NCI-H2227 (cell line): Measurements from ENCODE around the gene SLC12A1.

Source experiments
- DNase-seq: peaks from one replicate; lab custom pipeline; 2025; ENCODE audit not compliant: unreplicated experiment; lab: John Stamatoyannopoulos, UW

Gene SLC12A1

GRCh38 chr15:48242015-48242414 is 35.9 kb downstream of the SLC12A1 start:
- DNase-seq = no peak

- no peak for DNase-seq
Observed at GRCh38 chr15:48242535-48242934, 36.4 kb downstream of the SLC12A1 start.

GRCh38 chr15:48244921-48245320 is 38.8 kb downstream of the SLC12A1 start:
- no peak for DNase-seq

- no peak for DNase-seq
Observed at GRCh38 chr15:48248414-48248813, 42.3 kb downstream of the SLC12A1 start.

DNA sequence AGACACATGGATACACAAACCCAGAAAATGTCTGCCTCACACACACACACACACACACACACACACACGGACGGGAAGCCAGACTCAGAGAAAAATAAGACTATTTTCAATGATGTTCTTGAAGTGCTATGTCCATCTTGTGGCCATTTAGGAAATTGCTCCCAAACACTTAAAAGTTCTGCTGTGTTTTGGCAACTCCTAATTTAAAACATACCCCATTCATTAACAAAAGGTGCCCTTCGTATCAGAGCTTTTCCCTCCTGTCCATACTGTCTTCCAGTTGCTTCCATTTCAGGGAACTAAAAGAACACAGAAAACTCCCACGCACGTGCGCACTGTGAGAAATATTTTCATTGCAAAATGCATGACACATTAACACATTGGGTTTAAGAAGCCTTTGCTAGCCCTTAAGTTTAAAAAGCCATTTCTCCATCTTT is 44.6 kb downstream of the SLC12A1 start:
- peak; percentile 78 for DNase-seq

- DNase-seq = no peak
Observed at GRCh38 chr15:48253172-48253571, 47.1 kb downstream of the SLC12A1 start.

GRCh38 chr15:48265135-48265534 is 59.0 kb downstream of the SLC12A1 start:
- DNase-seq = no peak

DNA sequence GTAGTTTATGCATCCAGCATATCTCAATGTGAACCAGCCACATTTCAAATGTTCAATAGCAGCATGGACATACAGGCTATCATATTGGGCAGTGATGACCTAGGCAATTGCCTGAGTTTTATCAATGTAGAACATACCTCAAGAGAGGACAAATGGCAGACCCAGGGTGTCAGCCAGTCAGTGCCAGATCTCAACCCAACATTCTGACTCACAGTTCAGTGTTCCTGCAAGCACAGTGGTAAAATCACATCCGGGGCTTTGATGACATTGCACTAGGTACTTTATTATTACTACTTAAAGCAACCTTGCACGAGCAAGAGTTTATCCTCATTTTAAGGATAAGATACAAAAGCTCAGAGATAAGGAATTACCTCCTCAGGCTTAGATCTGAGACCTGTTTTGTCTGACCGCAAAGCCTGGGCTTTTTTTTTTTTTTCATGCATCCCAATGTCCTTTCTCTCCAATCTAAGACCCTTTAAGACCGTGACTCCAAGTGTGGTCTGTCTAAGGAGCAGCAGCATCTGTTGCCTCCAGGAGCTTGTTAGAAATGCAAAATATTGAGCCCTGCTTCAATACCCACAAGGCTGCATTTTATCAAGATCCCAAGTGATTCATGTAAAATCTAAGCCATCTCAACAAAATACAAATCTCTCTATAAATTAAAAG is 60.1 kb downstream of the SLC12A1 start:
- DNase-seq = peak; percentile 18

GRCh38 chr15:48267766-48268165 is 61.7 kb downstream of the SLC12A1 start:
- DNase-seq = no peak

GRCh38 chr15:48273049-48273448 is 66.9 kb downstream of the SLC12A1 start:
- no peak for DNase-seq

- DNase-seq = no peak
Observed at GRCh38 chr15:48278666-48279065, 72.6 kb downstream of the SLC12A1 start.

DNA sequence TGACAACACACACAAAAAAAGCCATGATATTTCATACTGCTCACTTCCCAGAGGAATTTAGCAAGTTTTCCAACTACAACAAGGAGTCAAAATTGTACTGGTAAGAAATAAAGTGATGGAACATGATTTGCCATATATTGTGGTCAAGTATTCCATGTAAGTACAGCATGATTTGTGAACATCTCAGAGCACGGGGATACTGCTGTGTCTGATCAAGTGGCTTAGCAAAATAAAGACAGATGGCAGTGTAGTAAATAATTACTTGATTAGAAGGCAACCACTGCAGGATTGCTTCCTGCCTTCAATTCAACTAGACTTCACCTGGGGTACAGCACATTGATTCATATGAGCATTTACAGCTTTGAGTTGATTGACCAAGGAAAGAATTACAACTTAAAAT is 73.5 kb downstream of the SLC12A1 start:
- DNase-seq = no peak

DNA sequence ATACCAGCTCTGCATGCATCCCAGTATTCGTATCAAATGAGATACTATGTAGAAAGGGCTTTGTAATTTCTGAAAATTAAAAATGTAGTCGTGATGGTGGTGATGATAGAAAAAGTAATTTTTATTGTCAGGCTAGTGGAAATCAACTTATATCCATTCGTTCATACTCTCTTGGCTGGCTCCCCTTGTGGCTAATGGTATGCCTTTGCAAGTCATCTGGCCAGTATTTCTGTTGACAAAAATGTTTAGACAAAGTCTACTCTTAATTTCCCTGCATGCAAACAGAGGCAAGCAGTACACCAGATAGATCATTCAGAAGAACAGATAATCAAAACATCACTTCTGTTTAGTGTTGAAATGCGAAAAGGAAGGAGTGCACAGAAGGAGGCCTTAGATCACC is 75.6 kb downstream of the SLC12A1 start:
- DNase-seq = no peak

DNA sequence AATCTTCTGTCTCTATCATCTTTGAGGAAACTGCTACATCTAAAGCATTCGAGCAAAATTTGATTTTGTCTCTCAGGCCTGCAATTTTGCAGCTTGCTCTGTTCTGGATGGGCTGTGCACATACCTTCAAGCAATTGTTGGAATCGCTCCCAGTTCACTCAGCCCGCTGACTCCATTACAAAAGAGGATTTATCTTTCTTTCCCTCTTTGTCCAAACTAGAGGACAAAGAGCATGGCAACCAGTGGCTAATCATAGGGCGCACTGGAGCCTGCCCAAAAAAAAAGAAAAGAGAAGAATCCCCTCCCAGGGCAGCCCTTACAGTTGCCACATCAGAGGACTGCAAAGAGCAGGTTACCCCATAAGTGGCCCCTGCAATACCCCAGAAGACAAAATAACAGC is 76.1 kb downstream of the SLC12A1 start:
- peak; percentile 7 for DNase-seq

DNA sequence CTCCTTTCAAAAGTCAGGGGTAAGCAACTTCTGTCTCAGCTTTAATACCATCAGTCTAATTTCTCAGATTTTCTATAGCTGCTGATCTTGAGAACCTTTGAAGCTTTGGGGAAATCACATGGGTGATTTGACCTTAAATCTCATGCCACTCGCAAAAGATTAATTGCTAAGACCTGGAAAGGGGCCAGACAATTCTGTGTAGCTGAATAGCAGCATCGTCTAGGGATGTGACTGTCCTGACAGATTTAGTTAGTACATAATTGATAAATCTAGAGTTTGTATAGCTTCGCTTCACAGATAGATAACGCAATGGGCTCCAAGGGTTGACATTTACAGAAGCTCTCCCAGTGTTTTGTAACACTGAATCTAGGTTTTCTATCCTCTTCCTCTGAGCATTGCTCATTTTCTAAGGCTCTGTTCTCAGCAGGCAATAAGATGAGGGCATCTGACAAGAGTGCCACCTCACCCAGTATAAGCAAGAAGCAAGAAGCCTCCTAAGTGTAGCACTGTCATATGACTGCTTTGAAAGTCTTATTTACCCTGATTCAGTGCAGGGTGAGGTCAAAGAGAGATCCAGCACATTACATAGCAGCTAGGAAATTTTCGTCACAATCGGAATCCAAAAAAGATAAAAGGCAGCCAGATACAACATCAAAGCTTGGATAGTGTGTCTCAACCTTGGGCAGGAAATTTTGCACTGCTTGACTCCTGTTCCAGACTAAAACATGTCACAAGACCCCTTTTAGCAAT is 77.5 kb downstream of the SLC12A1 start:
- DNase-seq = peak; percentile 38

- peak; percentile 82 for DNase-seq
Observed at GRCh38 chr15:48285329-48286214, 79.5 kb downstream of the SLC12A1 start.

GRCh38 chr15:48289628-48290027 is 83.5 kb downstream of the SLC12A1 start:
- DNase-seq = no peak

DNA sequence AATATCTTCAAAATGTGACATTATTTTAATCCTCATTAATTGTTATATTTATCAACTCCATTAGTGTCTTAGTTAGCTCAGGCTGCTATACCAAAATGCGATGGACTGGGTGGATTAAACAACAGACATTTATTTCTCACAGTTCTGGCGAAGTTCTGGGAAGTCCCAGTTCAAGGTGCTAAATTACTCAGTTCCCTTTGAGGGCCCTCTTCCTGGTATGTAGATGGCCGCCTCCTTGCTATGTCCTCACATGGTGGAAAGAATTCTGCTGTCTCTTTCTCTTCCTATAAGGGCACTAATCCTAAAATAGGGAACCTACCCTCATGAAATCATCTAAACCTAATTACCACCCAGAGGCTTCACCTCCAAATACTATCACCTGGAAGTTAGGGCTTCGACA is 86.4 kb downstream of the SLC12A1 start:
- no peak for DNase-seq

DNA sequence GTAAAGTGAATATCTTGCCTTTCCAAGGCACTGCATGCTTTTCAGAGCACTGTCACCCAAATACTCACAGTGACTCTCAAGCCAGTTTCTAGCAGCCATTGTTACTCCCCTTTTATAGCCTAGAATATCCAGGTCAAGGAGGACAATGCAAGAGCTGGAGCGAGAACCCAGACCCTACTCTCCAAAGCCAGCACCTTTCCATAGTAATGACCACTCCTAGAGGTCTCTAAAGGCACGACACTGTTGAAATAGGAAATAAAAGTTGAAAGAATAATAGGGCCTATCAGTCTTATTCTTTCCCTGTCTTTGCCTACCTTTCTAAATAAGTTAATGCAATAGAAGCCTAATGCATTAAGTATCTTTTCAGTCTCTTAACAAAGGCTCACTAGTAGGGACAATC is 91.6 kb downstream of the SLC12A1 start:
- no peak for DNase-seq

- no peak for DNase-seq
Observed at GRCh38 chr15:48298914-48299313, 92.8 kb downstream of the SLC12A1 start.

- DNase-seq = no peak
Observed at GRCh38 chr15:48300038-48300437, 93.9 kb downstream of the SLC12A1 start.

GRCh38 chr15:48304398-48304797 is 98.3 kb downstream of the SLC12A1 start:
- DNase-seq = no peak
